Nephron progenitor cell (in vitro differentiated cells): ENCODE results near the gene FYN.

Experiments used
- DNase-seq: peaks from one replicate; pipeline ENCODE4 v3.0.0; 2021
- H3K27ac Mint-ChIP-seq: 2 replicates; pipeline ENCODE4 v1.8.0; 2021; ENCODE audit warnings: mild to moderate bottlenecking, moderate library complexity, mixed read lengths
- H3K27me3 Mint-ChIP-seq: 2 replicates; pipeline ENCODE4 v1.8.0; 2021; ENCODE audit warnings: mild to moderate bottlenecking, low read depth, mixed read lengths; ENCODE audit not compliant: poor library complexity
- H3K36me3 Mint-ChIP-seq: 2 replicates; pipeline ENCODE4 v1.8.0; 2021; ENCODE audit warnings: low read depth, mixed read lengths
- H3K4me1 Mint-ChIP-seq: 2 replicates; pipeline ENCODE4 v1.8.0; 2021; ENCODE audit warnings: mixed read lengths
- H3K4me3 Mint-ChIP-seq: 2 replicates; pipeline ENCODE4 v1.8.0; 2021; ENCODE audit warnings: mild to moderate bottlenecking, moderate library complexity, mixed read lengths
- H3K9me3 Mint-ChIP-seq: 2 replicates; pipeline ENCODE4 v1.8.0; 2021; ENCODE audit warnings: mild to moderate bottlenecking, moderate library complexity, mixed read lengths
- TF ChIP-seq, protein P1 (sequence below): fragments of 200-600 bp; sonication (generic); IDR thresholded peaks from 2 replicates; pipeline ENCODE4 v1.5.0; 2021; ENCODE audit warnings: antibody characterized with exemption

FYN gene

DNA sequence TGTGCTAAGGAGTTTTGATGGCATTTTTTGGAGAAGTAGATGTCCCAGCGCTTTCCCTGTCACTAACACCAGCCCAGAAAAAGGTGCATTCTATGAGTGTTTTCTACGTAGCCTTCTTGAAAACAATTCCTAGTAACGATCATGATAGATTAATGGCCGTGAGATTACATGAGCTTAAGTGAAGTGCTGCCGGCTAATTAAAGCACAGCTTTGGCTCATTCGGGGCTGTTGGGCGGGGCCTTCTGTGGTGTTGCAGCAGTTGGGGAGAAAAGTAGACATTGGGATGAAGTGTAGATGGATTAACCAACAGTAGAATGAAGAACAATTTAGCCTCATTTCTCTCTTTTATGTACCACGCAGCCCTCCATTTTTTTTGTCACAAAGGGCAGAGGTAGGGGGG lies 246.8 kb downstream of the FYN start:
- Mint-ChIP-seq H3K4me3 (no peak overlapping the region), H3K36me3 (no peaks in the 10 kb centered on the region), H3K9me3 (peaks cover 9% of the 10 kb centered on the region)

DNA sequence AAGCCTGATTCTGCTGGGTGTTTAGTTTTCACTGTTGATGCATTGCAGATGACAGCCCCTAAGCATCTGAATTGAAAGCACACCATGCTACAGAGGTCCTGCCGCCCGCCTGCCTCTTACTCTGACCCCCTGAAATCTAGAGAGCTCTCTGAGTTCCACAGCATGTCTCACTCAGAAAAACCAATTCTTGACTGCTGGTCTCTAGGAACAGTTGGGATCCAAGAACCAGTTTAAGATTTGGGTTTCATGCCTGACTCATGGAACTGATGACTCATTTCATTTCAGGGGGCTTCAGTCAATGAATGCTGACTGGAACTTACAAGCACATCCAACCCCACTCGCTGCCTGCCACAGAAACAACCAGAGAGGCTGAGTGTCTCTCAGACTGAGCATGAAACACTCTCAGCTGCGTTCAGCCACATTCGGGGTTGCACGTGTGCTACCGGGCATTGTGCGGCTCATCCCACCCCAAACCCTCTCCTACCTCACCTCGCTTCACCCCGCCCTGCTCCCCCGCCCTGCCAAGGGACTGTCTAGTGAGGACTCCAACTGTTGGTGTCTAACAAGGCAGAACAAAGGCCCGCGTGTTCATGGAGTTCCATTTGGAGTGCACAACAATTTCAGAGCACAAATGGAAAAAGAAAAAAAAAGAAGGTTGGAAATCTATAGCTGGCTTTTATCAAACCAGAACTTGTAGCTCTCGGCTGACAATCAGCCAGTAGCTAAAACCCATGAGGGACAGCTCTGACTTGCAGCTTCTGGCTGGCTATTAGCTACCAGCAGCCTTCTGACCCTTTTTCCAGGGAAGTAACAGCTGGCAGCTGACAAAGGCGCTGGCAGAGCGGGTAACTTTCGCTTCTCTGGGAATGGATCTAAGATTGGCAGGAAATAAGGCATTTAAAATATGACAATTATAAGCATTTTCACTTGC lies 247.5 kb downstream of the FYN start:
- TF ChIP-seq, protein P1, sequence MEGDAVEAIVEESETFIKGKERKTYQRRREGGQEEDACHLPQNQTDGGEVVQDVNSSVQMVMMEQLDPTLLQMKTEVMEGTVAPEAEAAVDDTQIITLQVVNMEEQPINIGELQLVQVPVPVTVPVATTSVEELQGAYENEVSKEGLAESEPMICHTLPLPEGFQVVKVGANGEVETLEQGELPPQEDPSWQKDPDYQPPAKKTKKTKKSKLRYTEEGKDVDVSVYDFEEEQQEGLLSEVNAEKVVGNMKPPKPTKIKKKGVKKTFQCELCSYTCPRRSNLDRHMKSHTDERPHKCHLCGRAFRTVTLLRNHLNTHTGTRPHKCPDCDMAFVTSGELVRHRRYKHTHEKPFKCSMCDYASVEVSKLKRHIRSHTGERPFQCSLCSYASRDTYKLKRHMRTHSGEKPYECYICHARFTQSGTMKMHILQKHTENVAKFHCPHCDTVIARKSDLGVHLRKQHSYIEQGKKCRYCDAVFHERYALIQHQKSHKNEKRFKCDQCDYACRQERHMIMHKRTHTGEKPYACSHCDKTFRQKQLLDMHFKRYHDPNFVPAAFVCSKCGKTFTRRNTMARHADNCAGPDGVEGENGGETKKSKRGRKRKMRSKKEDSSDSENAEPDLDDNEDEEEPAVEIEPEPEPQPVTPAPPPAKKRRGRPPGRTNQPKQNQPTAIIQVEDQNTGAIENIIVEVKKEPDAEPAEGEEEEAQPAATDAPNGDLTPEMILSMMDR, result no peak
- Mint-ChIP-seq H3K27ac (no peak overlapping the region), H3K4me3 (no peak overlapping the region), H3K4me1 (peaks cover 28% of the 10 kb centered on the region), H3K36me3 (no peaks in the 10 kb centered on the region), H3K9me3 (peaks cover 9% of the 10 kb centered on the region), H3K27me3 (peaks cover 8% of the 10 kb centered on the region)
- no peak for DNase-seq

More for the DNA sequence above, 246.8 kb downstream of the FYN start:
- Mint-ChIP-seq H3K27ac (no peak overlapping the region), H3K4me1 (peaks cover 35% of the 10 kb centered on the region), H3K27me3 (peaks cover 8% of the 10 kb centered on the region)
- DNase-seq, result no peak
- TF ChIP-seq, protein P1, result no peak

DNA sequence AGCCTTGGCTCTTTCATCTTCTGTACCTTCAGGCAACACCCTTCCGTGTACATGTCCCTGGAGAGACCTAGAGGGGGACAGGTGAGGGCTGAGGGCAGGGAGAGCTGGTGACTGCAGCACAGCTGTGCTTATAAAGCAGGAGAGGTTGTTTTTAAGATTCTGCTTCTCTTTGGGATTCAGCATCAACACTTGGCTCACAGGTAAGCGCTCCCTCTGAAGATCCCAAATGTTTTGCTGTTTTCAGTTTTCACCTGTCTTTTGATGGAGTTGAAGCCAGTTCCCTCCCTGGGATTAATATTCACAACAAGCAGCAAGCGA lies 248.2 kb downstream of the FYN start:
- Mint-ChIP-seq H3K4me1 (peaks cover 27% of the 10 kb centered on the region), H3K36me3 (no peaks in the 10 kb centered on the region), H3K9me3 (peaks cover 9% of the 10 kb centered on the region), H3K27me3 (peaks cover 10% of the 10 kb centered on the region), H3K4me3 (no peak overlapping the region), H3K27ac (no peak overlapping the region)
- TF ChIP-seq, protein P1, result no peak
- no peak for DNase-seq

DNA sequence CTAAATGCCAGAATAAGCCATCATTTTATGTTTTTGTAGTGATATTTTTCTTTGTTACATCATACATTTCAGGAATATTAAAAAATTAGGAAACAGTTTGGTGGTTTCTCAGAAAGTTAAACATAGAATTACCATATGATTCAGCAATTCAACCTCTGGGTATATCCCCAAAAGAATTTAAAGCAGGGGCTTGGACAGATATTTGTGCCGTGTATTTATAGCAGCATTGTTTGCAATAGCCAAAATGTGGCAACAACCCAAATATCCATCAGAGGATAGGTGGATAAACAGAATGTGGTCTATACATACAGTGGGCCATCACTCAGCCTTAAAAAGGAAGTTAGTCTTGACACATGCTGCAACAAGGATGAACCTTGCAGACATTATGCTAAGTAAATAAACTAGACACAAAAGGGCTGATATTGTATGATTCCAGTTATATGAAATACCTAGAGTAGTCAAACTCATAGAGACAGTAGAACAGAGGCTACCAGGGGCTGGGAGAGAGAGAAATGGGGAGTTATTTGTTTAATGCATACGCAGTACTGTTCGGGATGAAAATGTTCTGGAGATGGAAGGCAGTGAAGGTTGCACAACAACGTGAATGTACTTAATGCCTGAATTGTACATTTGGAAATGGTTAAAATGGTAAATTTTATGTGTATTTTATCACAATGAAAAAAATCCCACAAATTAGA lies 248.7 kb downstream of the FYN start:
- Mint-ChIP-seq H3K9me3 (peaks cover 8% of the 10 kb centered on the region), H3K27me3 (peaks cover 10% of the 10 kb centered on the region), H3K36me3 (no peaks in the 10 kb centered on the region), H3K27ac (no peak overlapping the region), H3K4me1 (peaks cover 26% of the 10 kb centered on the region), H3K4me3 (no peak overlapping the region)
- TF ChIP-seq, protein P1, result no peak
- no peak for DNase-seq

DNA sequence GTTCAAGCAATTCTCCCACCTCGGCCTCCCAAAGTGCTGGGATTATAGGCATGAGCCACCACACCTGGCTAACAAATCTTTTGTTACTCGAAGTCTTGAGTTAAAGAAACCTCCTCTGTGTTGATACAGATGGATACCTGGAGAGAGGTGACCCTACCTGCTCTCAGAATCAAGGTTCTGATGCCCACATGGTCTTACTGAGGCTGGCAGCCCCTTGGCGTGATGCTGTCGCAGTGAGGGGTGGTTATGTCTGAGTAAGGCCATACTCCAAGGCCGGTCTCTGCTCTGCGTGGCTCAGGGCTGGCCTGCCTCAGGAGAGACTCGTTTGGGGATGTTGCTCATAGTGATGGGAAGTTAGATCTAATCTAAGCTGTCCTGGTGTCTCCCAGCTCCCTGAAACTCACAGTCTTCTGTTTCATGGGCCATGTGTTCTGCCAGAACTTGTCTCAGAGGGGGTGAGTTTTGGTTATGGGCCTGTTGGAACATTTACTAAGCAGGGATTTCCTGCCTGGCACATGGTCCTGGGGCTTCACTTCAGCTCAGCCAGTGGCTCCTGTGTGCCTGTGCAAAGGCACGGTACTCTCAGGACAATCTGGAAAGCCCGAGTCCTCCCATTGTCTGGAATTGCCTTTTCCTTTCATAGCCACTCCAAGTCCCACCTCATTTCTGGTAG lies 250.1 kb downstream of the FYN start:
- peaks cover 11% of the 10 kb centered on the region for H3K27me3 Mint-ChIP-seq
- no peak overlapping the region for H3K27ac Mint-ChIP-seq
- H3K9me3 Mint-ChIP-seq, result no peaks in the 10 kb centered on the region
- H3K4me1 Mint-ChIP-seq, result peaks cover 26% of the 10 kb centered on the region
- no peaks in the 10 kb centered on the region for H3K36me3 Mint-ChIP-seq
- no peak for DNase-seq
- TF ChIP-seq, protein P1, result no peak
- H3K4me3 Mint-ChIP-seq, result no peak overlapping the region
